H9 (cell line): Measurements from ENCODE around the gene HOXC6. TPM values are rescaled to one million over a fixed set of nuclear protein-coding genes. Genes with fewer than 3 reads are reported as not detected.

Experiments used
- DNase-seq: peaks from one replicate; pipeline ENCODE4 v3.0.0-alpha.2; 2017
- H2AFZ ChIP-seq: one replicate; pipeline ENCODE4 v1.6.1; 2013; ENCODE audit warnings: mild to moderate bottlenecking, low read length, control low read depth, moderate library complexity
- H2AK5ac ChIP-seq: 2 replicates; pipeline ENCODE4 v1.6.1; 2013; ENCODE audit warnings: low read length, control low read depth, mixed read lengths; ENCODE audit not compliant: insufficient read length
- H2BK120ac ChIP-seq: one replicate; pipeline ENCODE4 v1.6.1; 2013; ENCODE audit warnings: low read depth, mild to moderate bottlenecking, low read length, control low read depth, inconsistent platforms; ENCODE audit not compliant: poor library complexity, severe bottlenecking
- H2BK12ac ChIP-seq: 2 replicates; pipeline ENCODE4 v1.6.1; 2013; ENCODE audit warnings: low read length, control low read depth, mixed read lengths, low read depth; ENCODE audit not compliant: insufficient read length
- H2BK15ac ChIP-seq: 2 replicates; pipeline ENCODE4 v1.6.1; 2013; ENCODE audit warnings: low read depth, low read length, control low read depth
- H2BK20ac ChIP-seq: one replicate; pipeline ENCODE4 v1.6.1; 2013; ENCODE audit warnings: low read depth, mild to moderate bottlenecking, low read length, control low read depth, inconsistent platforms; ENCODE audit not compliant: poor library complexity, severe bottlenecking
- H2BK5ac ChIP-seq: 2 replicates; pipeline ENCODE4 v1.6.1; 2013; ENCODE audit warnings: low read length, control low read depth, mixed read lengths; ENCODE audit not compliant: insufficient read length
- H3K14ac ChIP-seq: 2 replicates; pipeline ENCODE4 v1.6.1; 2013; ENCODE audit warnings: low read length, control low read depth; ENCODE audit not compliant: insufficient read depth
- H3K18ac ChIP-seq: 2 replicates; pipeline ENCODE4 v1.6.1; 2013; ENCODE audit warnings: low read depth, mild to moderate bottlenecking, mixed read lengths, low read length, control low read depth; ENCODE audit not compliant: insufficient read length
- H3K23ac ChIP-seq: 2 replicates; pipeline ENCODE4 v1.6.1; 2013; ENCODE audit warnings: low read length, control low read depth, mixed read lengths, low read depth; ENCODE audit not compliant: insufficient read length
- H3K23me2 ChIP-seq: 2 replicates; pipeline ENCODE4 v1.6.1; 2013; ENCODE audit warnings: low read depth, mild to moderate bottlenecking, mixed read lengths, low read length, control low read depth; ENCODE audit not compliant: insufficient read length, poor library complexity, severe bottlenecking
- H3K27ac ChIP-seq: 2 replicates; pipeline ENCODE4 v1.5.1; 2013; ENCODE audit warnings: low read length, control low read depth, mixed read lengths, low read depth; ENCODE audit not compliant: insufficient read length
- H3K27me3 ChIP-seq: 2 replicates; pipeline ENCODE4 v1.6.1; 2013; ENCODE audit warnings: low read length, control low read depth, inconsistent platforms; ENCODE audit not compliant: insufficient read depth
- H3K4ac ChIP-seq: 2 replicates; pipeline ENCODE4 v1.6.1; 2013; ENCODE audit warnings: low read depth, mild to moderate bottlenecking, control low read depth, inconsistent platforms, low read length, moderate library complexity
- H3K4me1 ChIP-seq: 2 replicates; pipeline ENCODE4 v1.6.1; 2013; ENCODE audit warnings: low read length, control low read depth, inconsistent platforms; ENCODE audit not compliant: insufficient read depth
- H3K4me2 ChIP-seq: 2 replicates; pipeline ENCODE4 v1.6.1; 2013; ENCODE audit warnings: low read length, control low read depth, mixed read lengths; ENCODE audit not compliant: insufficient read length, insufficient read depth
- H3K56ac ChIP-seq: 2 replicates; pipeline ENCODE4 v1.6.1; 2013; ENCODE audit warnings: low read depth, mild to moderate bottlenecking, mixed read lengths, low read length, control low read depth; ENCODE audit not compliant: insufficient read length
- H3K79me1 ChIP-seq: 2 replicates; pipeline ENCODE4 v1.6.1; 2013; ENCODE audit warnings: low read depth, mild to moderate bottlenecking, moderate library complexity, low read length, control low read depth, inconsistent platforms; ENCODE audit not compliant: insufficient read depth, poor library complexity, severe bottlenecking
- H3K79me2 ChIP-seq: 2 replicates; pipeline ENCODE4 v1.6.1; 2013; ENCODE audit warnings: low read length, control low read depth, inconsistent platforms; ENCODE audit not compliant: insufficient read depth
- H3K9ac ChIP-seq: 2 replicates; pipeline ENCODE4 v1.6.1; 2013; ENCODE audit warnings: low read length, control low read depth, mixed read lengths; ENCODE audit not compliant: insufficient read length; ENCODE audit errors: extremely low read depth
- H3K9me3 ChIP-seq: one replicate; pipeline ENCODE4 v1.6.1; 2013; ENCODE audit warnings: low read depth, low read length, inconsistent platforms; ENCODE audit not compliant: control insufficient read depth
- H3T11ph ChIP-seq: one replicate; pipeline ENCODE4 v1.6.1; 2013; ENCODE audit warnings: mild to moderate bottlenecking, low read length, control low read depth, inconsistent platforms
- H4K20me1 ChIP-seq: one replicate; pipeline ENCODE4 v1.6.1; 2013; ENCODE audit not compliant: control insufficient read depth, insufficient read length, insufficient read depth
- H4K5ac ChIP-seq: 2 replicates; pipeline ENCODE4 v1.6.1; 2013; ENCODE audit warnings: low read depth, mild to moderate bottlenecking, mixed read lengths, low read length, control low read depth; ENCODE audit not compliant: insufficient read length
- H4K8ac ChIP-seq: replicated peaks from 2 replicates; pipeline ENCODE4 v1.6.1; 2013; ENCODE audit warnings: low read length, control low read depth, mixed read lengths, low read depth; ENCODE audit not compliant: insufficient read length
- H4K91ac ChIP-seq: 2 replicates; pipeline ENCODE4 v1.6.1; 2013; ENCODE audit warnings: low read depth, mild to moderate bottlenecking, moderate library complexity, mixed read lengths, low read length, control low read depth; ENCODE audit not compliant: insufficient read length
- H3K27ac Mint-ChIP-seq, 3 experiments: 2 replicates in 2 of 3; 3 replicates in 1 of 3; pipeline ENCODE4 v1.8.0; 2020 to 2021; ENCODE audit warnings: mixed read lengths in 3 of 3, mild to moderate bottlenecking in 1 of 3, moderate library complexity in 1 of 3
- H3K27me3 Mint-ChIP-seq: 2 replicates; pipeline ENCODE4 v1.8.0; 2021; ENCODE audit warnings: low read depth, mild to moderate bottlenecking, moderate library complexity, mixed read lengths
- H3K36me3 Mint-ChIP-seq, 3 experiments: 2 replicates in 2 of 3; 3 replicates in 1 of 3; pipeline ENCODE4 v1.8.0; 2020 to 2021; ENCODE audit warnings: low read depth in 3 of 3, mixed read lengths in 3 of 3; ENCODE audit not compliant: insufficient read depth in 1 of 3
- H3K4me1 Mint-ChIP-seq, 2 experiments: 2 replicates each; pipeline ENCODE4 v1.8.0; 2020; ENCODE audit warnings: mixed read lengths in 2 of 2
- H3K4me3 Mint-ChIP-seq, 2 experiments: 2 replicates in 1 of 2; 3 replicates in 1 of 2; pipeline ENCODE4 v1.8.0; 2020 to 2021; ENCODE audit warnings: mild to moderate bottlenecking in 2 of 2, mixed read lengths in 2 of 2, moderate library complexity in 1 of 2
- H3K9me3 Mint-ChIP-seq, 2 experiments: 2 replicates in 1 of 2; 3 replicates in 1 of 2; pipeline ENCODE4 v1.8.0; 2020; ENCODE audit warnings: mild to moderate bottlenecking in 2 of 2, mixed read lengths in 2 of 2, moderate library complexity in 1 of 2
- WGBS: extraction: QIAGEN DNeasy Blood & Tissue Kit; methylation state at CpG from one replicate; pipeline ENCODE4 v1.1.7; 2013; ENCODE audit warnings: missing lambda C conversion rate, low lambda C conversion rate, mixed read lengths; ENCODE audit not compliant: insufficient read length; ENCODE audit errors: extremely low coverage; 5-methylcytosine and 5-hydroxymethylcytosine counted together
- long read RNA-seq: library from polyadenylated mRNA; unstranded; transcript quantifications from one replicate; pipeline ENCODE4 v2.0.0, GENCODE V29; 2020
- total RNA-seq: library from RNA; stranded (reverse); gene quantifications from 2 replicates; pipeline ENCODE4 v1.2.1, GENCODE V29; 2021
- TF ChIP-seq, protein P1 (sequence below): fragments of 200-600 bp; sonication (generic); conservative IDR thresholded peaks from 3 replicates; pipeline ENCODE4 v1.8.0; 2021; ENCODE audit warnings: antibody characterized with exemption, mild to moderate bottlenecking

HOXC6 gene
- total RNA-seq = not detected in 2 replicates
- long read RNA-seq = 0 reads

DNA sequence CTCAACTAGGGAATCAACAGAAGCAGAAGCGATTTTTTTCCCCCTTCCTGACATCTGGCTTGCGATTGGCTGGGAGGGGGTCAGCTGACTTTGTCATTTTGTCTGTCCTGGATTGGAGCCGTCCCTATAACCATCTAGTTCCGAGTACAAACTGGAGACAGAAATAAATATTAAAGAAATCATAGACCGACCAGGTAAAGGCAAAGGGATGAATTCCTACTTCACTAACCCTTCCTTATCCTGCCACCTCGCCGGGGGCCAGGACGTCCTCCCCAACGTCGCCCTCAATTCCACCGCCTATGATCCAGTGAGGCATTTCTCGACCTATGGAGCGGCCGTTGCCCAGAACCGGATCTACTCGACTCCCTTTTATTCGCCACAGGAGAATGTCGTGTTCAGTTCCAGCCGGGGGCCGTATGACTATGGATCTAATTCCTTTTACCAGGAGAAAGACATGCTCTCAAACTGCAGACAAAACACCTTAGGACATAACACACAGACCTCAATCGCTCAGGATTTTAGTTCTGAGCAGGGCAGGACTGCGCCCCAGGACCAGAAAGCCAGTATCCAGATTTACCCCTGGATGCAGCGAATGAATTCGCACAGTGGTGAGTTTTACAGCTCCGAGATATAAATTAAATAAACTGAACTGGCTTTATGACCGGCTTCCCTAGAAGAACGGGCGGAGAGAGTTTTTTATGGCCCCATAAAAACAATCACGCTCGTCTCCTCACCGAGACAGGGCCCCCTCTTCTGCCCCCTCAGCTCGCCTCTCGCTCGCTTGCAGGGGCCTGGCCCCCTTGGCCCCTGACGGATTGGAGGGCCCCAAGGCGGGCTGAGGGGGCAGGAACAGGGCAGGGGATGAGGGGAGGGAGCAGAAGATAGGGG is at the start of gene HOXC6:
HOXC6 (plus strand) TSS at position 127 of the 888 bp plus-strand sequence; CDS start at position 209, 82 bp downstream.
- peaks cover 0 to 2% (median 0%) of the 10 kb centered on the region in 3 experiments; a peak in 1 of 7 replicates for H3K36me3 Mint-ChIP-seq
- H3K27ac Mint-ChIP-seq = no peak within 1 kb of the TSS; a peak in 1 of 7 replicates
- Histone ChIP-seq H3K56ac (no peak within 1 kb of the TSS), H3K23me2 (no peaks in the 10 kb centered on the region), H3K9ac (no peak within 1 kb of the TSS), H2BK12ac (no peak within 1 kb of the TSS), H2AK5ac (no peak within 1 kb of the TSS), H3K27me3 (peaks cover 97% of the 10 kb centered on the region), H3K4me2 (peak within 1 kb of the TSS; percentile 28), H4K91ac (no peak within 1 kb of the TSS), H2BK20ac (no peak within 1 kb of the TSS), H2BK15ac (no peak within 1 kb of the TSS; the same call in 1 of the 2 replicates), H3K14ac (no peak within 1 kb of the TSS), H3K79me2 (no peaks in the 10 kb centered on the region), H2AFZ (no peak within 1 kb of the TSS), H3K23ac (no peak within 1 kb of the TSS), H3K4me1 (no peaks in the 10 kb centered on the region), H4K5ac (no peak within 1 kb of the TSS), H2BK5ac (no peak within 1 kb of the TSS), H3T11ph (no peak within 1 kb of the TSS), H4K20me1 (no peaks in the 10 kb centered on the region), H3K79me1 (no peaks in the 10 kb centered on the region), H3K4ac (no peak within 1 kb of the TSS), H3K27ac (no peak within 1 kb of the TSS), H2BK120ac (no peak within 1 kb of the TSS), H3K9me3 (no peaks in the 10 kb centered on the region), H4K8ac (no peak within 1 kb of the TSS), H3K18ac (no peak within 1 kb of the TSS)
- TF ChIP-seq, protein P1, sequence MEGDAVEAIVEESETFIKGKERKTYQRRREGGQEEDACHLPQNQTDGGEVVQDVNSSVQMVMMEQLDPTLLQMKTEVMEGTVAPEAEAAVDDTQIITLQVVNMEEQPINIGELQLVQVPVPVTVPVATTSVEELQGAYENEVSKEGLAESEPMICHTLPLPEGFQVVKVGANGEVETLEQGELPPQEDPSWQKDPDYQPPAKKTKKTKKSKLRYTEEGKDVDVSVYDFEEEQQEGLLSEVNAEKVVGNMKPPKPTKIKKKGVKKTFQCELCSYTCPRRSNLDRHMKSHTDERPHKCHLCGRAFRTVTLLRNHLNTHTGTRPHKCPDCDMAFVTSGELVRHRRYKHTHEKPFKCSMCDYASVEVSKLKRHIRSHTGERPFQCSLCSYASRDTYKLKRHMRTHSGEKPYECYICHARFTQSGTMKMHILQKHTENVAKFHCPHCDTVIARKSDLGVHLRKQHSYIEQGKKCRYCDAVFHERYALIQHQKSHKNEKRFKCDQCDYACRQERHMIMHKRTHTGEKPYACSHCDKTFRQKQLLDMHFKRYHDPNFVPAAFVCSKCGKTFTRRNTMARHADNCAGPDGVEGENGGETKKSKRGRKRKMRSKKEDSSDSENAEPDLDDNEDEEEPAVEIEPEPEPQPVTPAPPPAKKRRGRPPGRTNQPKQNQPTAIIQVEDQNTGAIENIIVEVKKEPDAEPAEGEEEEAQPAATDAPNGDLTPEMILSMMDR = no peak
- DNase-seq = no peak
- H3K4me1 Mint-ChIP-seq = peaks cover 14 to 25% of the 10 kb centered on the region in 2 experiments
- peaks cover 3 to 13% of the 10 kb centered on the region in 2 experiments; a peak in 3 of 5 replicates for H3K9me3 Mint-ChIP-seq
- H3K4me3 Mint-ChIP-seq = peak within 1 kb of the TSS in 1 of 2 experiments; percentile 56; a peak in 2 of 5 replicates
- no CpG with 5 or more reads among the region's 36 CpGs for WGBS
- peaks cover 100% of the 10 kb centered on the region for H3K27me3 Mint-ChIP-seq
